ENCODE results near the gene FOXO6. TPM values are rescaled to one million over a fixed set of nuclear protein-coding genes. Genes with fewer than 3 reads are reported as not detected.

Gene FOXO6
- total RNA-seq, 4 donors from 2014 or later: 3.9 to 20.1 (median 7.6) TPM; not detected in 1

DNA sequence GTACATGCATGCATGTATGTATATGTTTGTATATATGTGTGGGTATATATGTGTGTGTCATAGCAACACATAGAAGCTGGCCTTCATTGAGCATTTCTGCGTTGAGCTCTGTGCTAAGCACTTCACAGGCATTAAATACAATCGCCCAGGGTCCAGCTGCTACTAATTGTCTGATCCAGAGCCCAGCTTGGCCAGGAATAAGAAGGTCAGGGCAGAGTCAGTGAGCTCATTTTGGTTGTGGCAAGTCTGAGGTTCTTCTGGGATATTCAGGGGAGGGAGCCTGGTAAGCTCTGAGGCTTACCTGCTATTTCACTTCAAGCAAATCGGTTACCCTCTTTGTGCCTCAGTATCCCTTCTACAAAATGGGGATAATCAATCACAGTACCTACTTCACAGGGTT is 59.6 kb downstream of the FOXO6 start:
- DNase-seq: no peak
- no peak overlapping the region for H3K27ac ChIP-seq
- TF ChIP-seq, protein P1, sequence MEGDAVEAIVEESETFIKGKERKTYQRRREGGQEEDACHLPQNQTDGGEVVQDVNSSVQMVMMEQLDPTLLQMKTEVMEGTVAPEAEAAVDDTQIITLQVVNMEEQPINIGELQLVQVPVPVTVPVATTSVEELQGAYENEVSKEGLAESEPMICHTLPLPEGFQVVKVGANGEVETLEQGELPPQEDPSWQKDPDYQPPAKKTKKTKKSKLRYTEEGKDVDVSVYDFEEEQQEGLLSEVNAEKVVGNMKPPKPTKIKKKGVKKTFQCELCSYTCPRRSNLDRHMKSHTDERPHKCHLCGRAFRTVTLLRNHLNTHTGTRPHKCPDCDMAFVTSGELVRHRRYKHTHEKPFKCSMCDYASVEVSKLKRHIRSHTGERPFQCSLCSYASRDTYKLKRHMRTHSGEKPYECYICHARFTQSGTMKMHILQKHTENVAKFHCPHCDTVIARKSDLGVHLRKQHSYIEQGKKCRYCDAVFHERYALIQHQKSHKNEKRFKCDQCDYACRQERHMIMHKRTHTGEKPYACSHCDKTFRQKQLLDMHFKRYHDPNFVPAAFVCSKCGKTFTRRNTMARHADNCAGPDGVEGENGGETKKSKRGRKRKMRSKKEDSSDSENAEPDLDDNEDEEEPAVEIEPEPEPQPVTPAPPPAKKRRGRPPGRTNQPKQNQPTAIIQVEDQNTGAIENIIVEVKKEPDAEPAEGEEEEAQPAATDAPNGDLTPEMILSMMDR (IDR thresholded peaks at IDR 0.05): no peak
- no peak for TF ChIP-seq POLR2A (IDR thresholded peaks at IDR 0.05)
- no peak overlapping the region for H3K4me3 ChIP-seq
- intact Hi-C loops (cut with DNase I; ENCODE audit: low total_unique reads): no loop called here
- H3K4me1 ChIP-seq: no peaks in the 10 kb centered on the region
- H3K9me3 ChIP-seq: no peaks in the 10 kb centered on the region
- no peaks in the 10 kb centered on the region for H3K27me3 ChIP-seq
- no peaks in the 10 kb centered on the region for H3K36me3 ChIP-seq

DNA sequence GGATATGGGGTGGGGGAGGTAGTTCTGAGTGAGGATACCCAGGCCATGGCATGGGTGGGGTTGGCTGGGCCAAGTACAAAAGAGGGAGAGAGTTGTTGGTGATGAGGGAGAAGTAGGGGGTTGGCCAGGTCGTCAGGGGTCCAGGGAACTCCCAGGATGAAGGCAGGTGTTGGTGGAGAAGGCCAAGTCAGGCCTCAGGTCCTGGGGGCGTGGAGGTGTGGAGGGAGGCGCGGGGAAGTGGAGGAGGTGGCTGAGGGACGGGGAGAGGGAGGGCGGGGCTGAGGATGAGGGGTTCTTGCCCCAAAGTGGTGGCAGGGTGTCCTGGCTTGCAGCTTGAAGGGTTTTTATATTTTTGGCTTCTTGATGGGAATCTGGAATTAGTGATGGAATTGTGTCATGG is 61.1 kb downstream of the FOXO6 start:
- DNase-seq: no peak
- H3K4me3 ChIP-seq: no peak overlapping the region
- no peak overlapping the region for H3K27ac ChIP-seq
- no peaks in the 10 kb centered on the region for H3K36me3 ChIP-seq
- intact Hi-C loops (cut with DNase I; ENCODE audit: low total_unique reads): no loop called here
- no peaks in the 10 kb centered on the region for H3K9me3 ChIP-seq
- H3K4me1 ChIP-seq: no peaks in the 10 kb centered on the region
- no peaks in the 10 kb centered on the region for H3K27me3 ChIP-seq
- TF ChIP-seq, protein P1 (IDR thresholded peaks at IDR 0.05): no peak
- TF ChIP-seq POLR2A (IDR thresholded peaks at IDR 0.05): no peak

DNA sequence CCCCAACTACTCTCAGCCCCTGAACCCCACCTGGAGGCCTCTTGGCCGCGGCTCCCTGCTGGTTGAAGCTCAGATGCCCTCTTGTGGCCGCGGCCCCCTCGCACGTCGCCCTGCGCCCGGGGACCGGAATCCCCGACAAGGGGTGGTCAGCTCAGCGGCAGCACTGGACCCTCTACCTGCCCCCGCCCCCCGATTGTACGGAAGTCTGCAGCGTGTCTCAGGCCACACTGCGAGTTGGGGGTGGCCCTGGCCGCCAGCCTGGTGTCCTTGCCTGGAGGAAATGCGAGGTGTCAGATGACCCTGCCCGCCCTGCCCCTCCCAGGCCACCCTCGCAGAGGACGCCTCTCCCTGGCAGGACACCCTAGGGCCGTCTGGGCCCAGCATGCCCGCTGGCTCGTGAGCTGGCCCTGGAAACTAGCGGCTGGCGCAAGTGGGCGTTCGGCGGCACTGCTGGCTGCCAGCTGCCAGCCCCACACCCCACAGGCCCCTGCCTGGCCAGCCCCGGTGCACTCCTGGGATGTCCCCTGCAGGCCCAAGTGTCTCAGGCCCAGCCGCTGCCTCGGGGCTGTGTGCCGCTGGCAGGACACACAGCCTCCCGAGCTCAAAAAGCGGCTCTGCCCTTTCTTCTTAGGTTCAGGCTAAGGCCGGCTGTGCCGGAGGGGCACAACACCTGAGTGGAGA is 62.4 kb downstream of the FOXO6 start:
- DNase-seq: no peak
- intact Hi-C loops (cut with DNase I; ENCODE audit: low total_unique reads): no loop called here
- no peak overlapping the region for H3K27ac ChIP-seq
- no peaks in the 10 kb centered on the region for H3K9me3 ChIP-seq
- no peaks in the 10 kb centered on the region for H3K27me3 ChIP-seq
- H3K4me1 ChIP-seq: no peaks in the 10 kb centered on the region
- H3K36me3 ChIP-seq: no peaks in the 10 kb centered on the region
- no peak overlapping the region for H3K4me3 ChIP-seq
- TF ChIP-seq, protein P1 (IDR thresholded peaks at IDR 0.05): peak in 1 of 4 experiments; percentile 21
- no peak for TF ChIP-seq POLR2A (IDR thresholded peaks at IDR 0.05)

DNA sequence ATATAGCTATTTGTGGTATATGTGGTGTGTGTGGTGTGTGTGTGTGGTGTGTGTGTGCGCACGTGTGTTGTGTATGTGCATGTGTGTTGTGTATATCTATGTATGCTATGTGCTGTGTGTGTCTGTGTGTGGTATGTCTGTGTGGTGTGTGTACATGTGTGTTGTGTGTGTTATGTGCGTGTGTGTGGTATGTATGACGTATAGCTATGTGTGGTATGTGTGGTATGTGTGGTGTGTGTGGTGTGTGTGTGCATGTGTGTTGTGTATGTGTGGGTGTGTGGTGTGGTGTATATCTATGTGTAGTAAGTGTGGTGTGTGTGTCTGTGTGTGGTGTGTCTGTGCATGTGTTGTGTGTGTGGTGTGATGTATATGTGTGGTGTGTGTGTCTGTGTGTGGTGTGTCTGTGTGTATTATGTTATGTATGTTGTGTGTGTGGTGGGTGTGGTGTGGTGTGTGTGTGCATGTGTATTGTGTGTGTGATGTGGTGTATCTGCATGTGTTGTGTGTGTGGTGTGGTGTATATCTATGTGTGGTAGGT is 63.4 kb downstream of the FOXO6 start:
- intact Hi-C loops (cut with DNase I; ENCODE audit: low total_unique reads): no loop called here
- H3K36me3 ChIP-seq: no peaks in the 10 kb centered on the region
- H3K4me3 ChIP-seq: no peak overlapping the region
- H3K27me3 ChIP-seq: no peaks in the 10 kb centered on the region
- no peak overlapping the region for H3K27ac ChIP-seq
- H3K9me3 ChIP-seq: no peaks in the 10 kb centered on the region
- TF ChIP-seq, protein P1 (IDR thresholded peaks at IDR 0.05): no peak
- DNase-seq: no peak
- no peaks in the 10 kb centered on the region for H3K4me1 ChIP-seq

DNA sequence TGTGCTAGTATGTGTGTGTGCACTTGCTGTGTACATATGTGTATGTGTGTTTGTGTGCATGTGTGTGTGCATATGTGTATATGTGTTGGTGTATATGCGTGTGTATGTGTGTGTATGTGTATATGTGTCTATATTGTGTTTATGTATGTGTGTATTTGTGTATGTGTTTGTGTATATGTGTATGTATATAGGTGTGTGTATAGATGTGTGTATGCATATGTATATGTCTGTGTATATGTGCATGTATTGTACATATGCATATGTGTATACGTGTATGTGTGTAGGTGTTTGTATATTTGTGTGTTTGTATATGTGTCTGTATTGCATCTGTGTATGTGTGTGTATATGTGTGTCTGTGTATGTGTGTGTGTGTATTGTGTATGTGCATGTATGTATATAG is 64.1 kb downstream of the FOXO6 start:
- Histone ChIP-seq H3K27ac (no peak overlapping the region), H3K4me3 (no peak overlapping the region), H3K9me3 (no peaks in the 10 kb centered on the region), H3K4me1 (no peaks in the 10 kb centered on the region), H3K27me3 (no peaks in the 10 kb centered on the region), H3K36me3 (no peaks in the 10 kb centered on the region)
- no peak for DNase-seq
- no peak for TF ChIP-seq POLR2A (IDR thresholded peaks at IDR 0.05)
- TF ChIP-seq, protein P1 (IDR thresholded peaks at IDR 0.05): no peak
- intact Hi-C loops (cut with DNase I; ENCODE audit: low total_unique reads): no loop called here
